ENCODE data around the gene INHBA. TPM values are rescaled to one million over a fixed set of nuclear protein-coding genes. Genes with fewer than 3 reads are reported as not detected.

INHBA gene
- total and polyA plus RNA-seq, 9 of the 15 experiments (the other 6 are each of a cell fraction or from before 2014, with no cell fraction given): 0.02 to 0.04 TPM; not detected in 7

- TF ChIP-seq, protein P1, sequence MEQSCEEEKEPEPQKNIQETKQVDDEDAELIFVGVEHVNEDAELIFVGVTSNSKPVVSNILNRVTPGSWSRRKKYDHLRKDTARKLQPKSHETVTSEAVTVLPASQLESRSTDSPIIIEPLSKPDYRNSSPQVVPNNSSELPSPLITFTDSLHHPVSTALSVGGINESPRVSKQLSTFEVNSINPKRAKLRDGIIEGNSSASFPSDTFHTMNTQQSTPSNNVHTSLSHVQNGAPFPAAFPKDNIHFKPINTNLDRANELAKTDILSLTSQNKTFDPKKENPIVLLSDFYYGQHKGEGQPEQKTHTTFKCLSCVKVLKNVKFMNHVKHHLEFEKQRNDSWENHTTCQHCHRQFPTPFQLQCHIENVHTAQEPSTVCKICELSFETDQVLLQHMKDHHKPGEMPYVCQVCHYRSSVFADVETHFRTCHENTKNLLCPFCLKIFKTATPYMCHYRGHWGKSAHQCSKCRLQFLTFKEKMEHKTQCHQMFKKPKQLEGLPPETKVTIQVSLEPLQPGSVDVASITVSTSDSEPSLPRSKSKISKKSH (CRISPR knock-in tag; IDR thresholded peaks at IDR 0.05): no peak
- no peak for TF ChIP-seq JUN (IDR thresholded peaks at IDR 0.05; ENCODE audit: borderline replicate concordance, low read depth, low read length)
- TF ChIP-seq JUN (CRISPR knock-in tag; IDR thresholded peaks at IDR 0.05; ENCODE audit: borderline replicate concordance): no peak
- TF ChIP-seq CUX1 (CRISPR knock-in tag; IDR thresholded peaks at IDR 0.05): no peak
- TF ChIP-seq ZFP30 (CRISPR knock-in tag; IDR thresholded peaks at IDR 0.05; ENCODE audit: borderline replicate concordance): no peak
- no peak for TF ChIP-seq ZNF184 (CRISPR knock-in tag; IDR thresholded peaks at IDR 0.05)
Measured at GRCh38 chr7:41706228-41706930, 3.5 kb upstream of the INHBA start (continued).
